Transverse colon (tissue), 4 donors: ENCODE results near the gene QDPR. TPM values are rescaled to one million over a fixed set of nuclear protein-coding genes. Genes with fewer than 3 reads are reported as not detected.
"Not testable (repeated sequence)": the region's sequence is repeated elsewhere in the genome, so short reads cannot be mapped to it uniquely, and the experiment has no call there.

Source experiments
- DNase-seq: peaks from one replicate; pipeline ENCODE4 v3.0.0-alpha.2; 2019
- H3K27ac ChIP-seq, 4 donors: fragments of 200-600 bp; sonication (generic); 2 replicates each; pipeline ENCODE4 v1.5.1; 2016 to 2018; ENCODE audit warnings: inconsistent platforms in 4 of 4
- H3K27me3 ChIP-seq: fragments of 200-600 bp; sonication (generic); 2 replicates; pipeline ENCODE4 v1.5.1; 2017; ENCODE audit warnings: inconsistent platforms
- H3K36me3 ChIP-seq, 4 donors: fragments of 200-600 bp; sonication (generic); 2 replicates each; pipeline ENCODE4 v1.5.1; 2017 to 2019; ENCODE audit warnings: inconsistent platforms in 4 of 4
- H3K4me1 ChIP-seq, 4 donors: fragments of 200-600 bp; sonication (generic); 2 replicates each; pipeline ENCODE4 v1.5.1; 2017 to 2020; ENCODE audit warnings: inconsistent platforms in 4 of 4
- H3K4me3 ChIP-seq, 4 donors: fragments of 200-600 bp; sonication (generic); 1 replicate in 1 of 4; 2 replicates in 3 of 4; pipeline versions ENCODE4 v1.5.1 to v1.6.1; 2017 to 2019; ENCODE audit warnings: inconsistent platforms in 4 of 4
- H3K9me3 ChIP-seq, 2 donors: fragments of 200-600 bp; sonication (generic); 2 replicates each; pipeline ENCODE4 v1.5.1; 2017 to 2019; ENCODE audit warnings: inconsistent platforms in 2 of 2
- EP300 ChIP-seq: sonication (generic); formaldehyde crosslinking; IDR thresholded peaks from one replicate; pipeline ENCODE4 v1.6.1; 2017; ENCODE audit warnings: antibody characterized with exemption, low read depth
- POLR2A ChIP-seq: fragments of 450-650 bp; IDR thresholded peaks from one replicate; pipeline ENCODE4 v1.6.1; 2016; ENCODE audit warnings: antibody characterized with exemption, mild to moderate bottlenecking, moderate library complexity
- POLR2AphosphoS5 ChIP-seq, 3 donors: sonication (generic); formaldehyde crosslinking; IDR thresholded peaks; one replicate each; pipeline ENCODE4 v1.6.1; 2016; ENCODE audit warnings: antibody characterized with exemption in 3 of 3
- WGBS, 2 donors: methylation state at CpG; one replicate each; pipeline ENCODE4 v1.1.5; 2018; ENCODE audit warnings: low coverage in 1 of 2; 5-methylcytosine and 5-hydroxymethylcytosine counted together
- in situ Hi-C, 4 donors: fragments of 200-750 bp; cut with MboI; loops; one replicate each; pipeline versions ENCODE4 v1.15.0 to v1.15.1; 2017; ENCODE audit warnings: low sequenced_read_pairs in 3 of 4, low pct_ligation_motif_present in 1 of 4, low pct_unique_long_range_greater_than_20kb in 1 of 4
- intact Hi-C: fragments of 100-400 bp; cut with DNase I; formaldehyde crosslinking; loops from one replicate; pipeline ENCODE4 v1.15.1; 2023; ENCODE audit warnings: low total_unique reads
- total RNA-seq, 4 donors: library from RNA; depleted of rRNA; stranded (reverse); fragments of >200 nt; gene quantifications; one replicate each; pipeline ENCODE4 v1.1.0, GENCODE V29; 2016
- TF ChIP-seq, protein P1 (sequence below), 5 experiments: fragments of 200-600 bp in 3 of 5; fragments of 450-650 bp in 2 of 5; sonication (generic) in 3 of 5; IDR thresholded peaks; 1 replicate in 2 of 5; 2 replicates in 3 of 5; pipeline ENCODE4 v1.5.1; 2016 to 2017; ENCODE audit warnings: antibody characterized with exemption in 5 of 5, inconsistent platforms in 3 of 5, mild to moderate bottlenecking in 2 of 5, moderate library complexity in 1 of 5

Gene QDPR
- total RNA-seq, 4 donors from 2014 or later, result 11.4 to 32.4 (median 13.0) TPM; not detected in 1

DNA sequence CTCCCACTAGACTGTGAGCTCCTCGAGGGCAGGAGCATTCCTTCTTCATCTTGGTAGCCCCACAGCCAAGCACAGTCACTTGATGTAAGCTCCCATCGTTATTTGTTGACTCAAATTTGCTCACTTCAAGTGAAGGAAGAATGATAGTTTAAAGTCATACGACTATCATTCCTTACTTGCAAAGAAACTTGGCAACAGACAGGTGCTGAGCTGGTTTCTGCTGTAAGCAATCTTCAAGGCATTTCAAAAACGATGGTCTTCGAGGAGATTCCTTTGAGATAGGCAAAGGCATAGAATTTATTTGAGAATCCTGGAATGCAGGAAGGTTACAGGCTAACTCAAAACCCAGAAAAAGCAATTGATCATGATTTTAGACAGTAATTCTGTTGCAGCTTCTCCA, 64.8 kb downstream of the QDPR start:
- H3K4me3 ChIP-seq, result no peak overlapping the region
- no peak for DNase-seq
- H3K27ac ChIP-seq, result no peak overlapping the region
- intact Hi-C loops, result no loop called here
- no peaks in the 10 kb centered on the region for H3K36me3 ChIP-seq
- no peaks in the 10 kb centered on the region for H3K9me3 ChIP-seq
- TF ChIP-seq POLR2AphosphoS5 (IDR thresholded peaks at IDR 0.05) (no peak), POLR2A (no peak), EP300 (no peak)
- TF ChIP-seq, protein P1, sequence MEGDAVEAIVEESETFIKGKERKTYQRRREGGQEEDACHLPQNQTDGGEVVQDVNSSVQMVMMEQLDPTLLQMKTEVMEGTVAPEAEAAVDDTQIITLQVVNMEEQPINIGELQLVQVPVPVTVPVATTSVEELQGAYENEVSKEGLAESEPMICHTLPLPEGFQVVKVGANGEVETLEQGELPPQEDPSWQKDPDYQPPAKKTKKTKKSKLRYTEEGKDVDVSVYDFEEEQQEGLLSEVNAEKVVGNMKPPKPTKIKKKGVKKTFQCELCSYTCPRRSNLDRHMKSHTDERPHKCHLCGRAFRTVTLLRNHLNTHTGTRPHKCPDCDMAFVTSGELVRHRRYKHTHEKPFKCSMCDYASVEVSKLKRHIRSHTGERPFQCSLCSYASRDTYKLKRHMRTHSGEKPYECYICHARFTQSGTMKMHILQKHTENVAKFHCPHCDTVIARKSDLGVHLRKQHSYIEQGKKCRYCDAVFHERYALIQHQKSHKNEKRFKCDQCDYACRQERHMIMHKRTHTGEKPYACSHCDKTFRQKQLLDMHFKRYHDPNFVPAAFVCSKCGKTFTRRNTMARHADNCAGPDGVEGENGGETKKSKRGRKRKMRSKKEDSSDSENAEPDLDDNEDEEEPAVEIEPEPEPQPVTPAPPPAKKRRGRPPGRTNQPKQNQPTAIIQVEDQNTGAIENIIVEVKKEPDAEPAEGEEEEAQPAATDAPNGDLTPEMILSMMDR (IDR thresholded peaks at IDR 0.05), result no peak
- no peaks in the 10 kb centered on the region for H3K27me3 ChIP-seq
- H3K4me1 ChIP-seq, result no peaks in the 10 kb centered on the region
- WGBS, 2 donors, result 67 to 69% methylated on average over 5 of the region's 5 CpGs
- in situ Hi-C loops, result loop anchor here in 2 of 4 donors (25.0 kb wide), 1 partner anchor 1160 kb away; no protein-coding TSS in a partner anchor

DNA sequence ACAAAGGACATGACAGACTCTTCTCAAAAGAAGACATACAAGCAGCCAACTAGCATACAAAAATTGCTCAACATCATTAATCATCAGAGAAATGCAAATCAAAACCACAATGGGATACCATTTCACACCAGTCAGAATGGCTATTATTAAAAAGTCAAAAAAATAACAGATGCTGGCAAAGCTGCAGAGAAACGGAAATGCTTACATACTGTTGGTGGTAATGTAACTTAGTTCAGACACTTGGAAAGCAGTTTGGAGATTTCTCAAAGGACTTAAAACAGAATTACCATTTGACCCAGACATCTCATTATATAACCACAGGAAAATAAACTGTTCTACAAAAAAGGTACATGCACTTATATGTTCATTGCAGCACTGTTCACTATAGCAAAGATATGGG, 69.4 kb downstream of the QDPR start:
- H3K4me3 ChIP-seq, intact Hi-C loops, H3K9me3 ChIP-seq, H3K27ac ChIP-seq, H3K27me3 ChIP-seq, DNase-seq, H3K4me1 ChIP-seq, H3K36me3 ChIP-seq: not testable (repeated sequence)
- WGBS, 2 donors, result 57 to 60% methylated on average over 1 of the region's 1 CpG
- in situ Hi-C loops, result loop anchor here in 2 of 4 donors (25.0 kb wide), 1 partner anchor 1155 kb away; no protein-coding TSS in a partner anchor

DNA sequence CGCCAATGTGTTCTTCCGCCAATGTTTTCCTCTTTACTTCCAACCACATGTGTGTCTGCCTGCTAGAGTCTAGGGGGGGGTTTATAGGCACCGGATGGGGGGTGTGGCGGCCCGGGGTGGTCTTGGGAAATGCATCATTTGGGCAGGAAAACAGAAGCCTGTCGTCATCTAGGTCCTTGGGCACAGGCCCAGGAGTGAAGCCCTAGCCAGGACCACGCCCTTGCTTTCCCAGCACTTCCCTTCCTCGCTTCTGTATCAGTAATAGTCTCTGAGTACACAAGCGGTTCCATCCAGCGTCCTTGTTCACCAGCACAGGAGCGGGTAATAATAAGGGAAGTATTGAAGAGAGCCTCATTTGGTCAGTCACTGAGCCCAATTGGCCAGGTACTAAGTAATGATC, 74.5 kb downstream of the QDPR start:
- WGBS, 2 donors, result 81 to 100% methylated on average over 1 to 11 of the region's 11 CpGs
- H3K36me3 ChIP-seq, result no peaks in the 10 kb centered on the region
- TF ChIP-seq, protein P1 (IDR thresholded peaks at IDR 0.05), result no peak
- TF ChIP-seq EP300 (no peak), POLR2AphosphoS5 (IDR thresholded peaks at IDR 0.05) (no peak), POLR2A (no peak)
- no peaks in the 10 kb centered on the region for H3K9me3 ChIP-seq
- intact Hi-C loops, result no loop called here
- in situ Hi-C loops, result loop anchor here in 2 of 4 donors (25.0 kb wide), 1 partner anchor 1150 kb away; no protein-coding TSS in a partner anchor
- no peaks in the 10 kb centered on the region for H3K27me3 ChIP-seq
- H3K4me3 ChIP-seq, result no peak overlapping the region
- H3K4me1 ChIP-seq, result no peaks in the 10 kb centered on the region
- H3K27ac ChIP-seq, result no peak overlapping the region
- DNase-seq, result no peak

GRCh38 chr4:17436750-17437090, 75.2 kb downstream of the QDPR start:
- Histone ChIP-seq H3K4me1 (no peaks in the 10 kb centered on the region), H3K9me3 (no peaks in the 10 kb centered on the region), H3K4me3 (no peak overlapping the region), H3K36me3 (no peaks in the 10 kb centered on the region), H3K27me3 (no peaks in the 10 kb centered on the region), H3K27ac (no peak overlapping the region)
- intact Hi-C loops, result no loop called here
- WGBS, 2 donors, result 97% methylated on average over 28 of the region's 28 CpGs; no CpG with 5 or more reads in 1 of the 2 donors
- no peak for TF ChIP-seq POLR2A
- TF ChIP-seq, protein P1 (IDR thresholded peaks at IDR 0.05), result no peak
- TF ChIP-seq EP300, result no peak
- TF ChIP-seq POLR2AphosphoS5 (IDR thresholded peaks at IDR 0.05), result no peak
- in situ Hi-C loops, result loop anchor here in 2 of 4 donors (25.0 kb wide), 1 partner anchor 1149 kb away; no protein-coding TSS in a partner anchor
- no peak for DNase-seq

Other genes starting within 250 kb of the QDPR start
- not detected for gene CLRN2, start 3.1 kb upstream of the QDPR start, total RNA-seq
- gene LAP3, start 65.1 kb upstream of the QDPR start, total RNA-seq, result 10 to 100 TPM; 53.5 to 85.0 (median 56.0) TPM
- gene MED28, start 102.6 kb upstream of the QDPR start, total RNA-seq, result 10 to 100 TPM; 11.1 to 25.5 (median 19.4) TPM